Upper lobe of left lung (tissue), 6 donors: ENCODE results near the gene KIF22. TPM values are rescaled to one million over a fixed set of nuclear protein-coding genes. Genes with fewer than 3 reads are reported as not detected.
A peak's percentile ranks its signal among the peaks of the same experiment; 100 is the strongest.

Source experiments
- ATAC-seq, 2 donors: fragments of 200-7000 bp; cut with Tn5 transposase; one replicate each; pipeline ENCODE4 v1.9.1; 2022; ENCODE audit warnings: mild to moderate bottlenecking in 2 of 2, moderate library complexity in 2 of 2; ENCODE audit not compliant: low FRiP score in 2 of 2
- DNase-seq, 2 donors: peaks; one replicate each; pipeline ENCODE4 v3.0.0-alpha.2; 2019 to 2020
- H3K27ac ChIP-seq, 4 donors: fragments of 200-600 bp; sonication (generic); one replicate each; pipeline ENCODE4 v1.5.1; 2016 to 2019
- H3K27me3 ChIP-seq, 4 donors: fragments of 200-600 bp; sonication (generic); one replicate each; pipeline ENCODE4 v1.5.1; 2017 to 2019
- H3K36me3 ChIP-seq, 4 donors: fragments of 200-600 bp; sonication (generic); one replicate each; pipeline ENCODE4 v1.5.1; 2016 to 2019
- H3K4me1 ChIP-seq, 4 donors: fragments of 200-600 bp; sonication (generic); one replicate each; pipeline ENCODE4 v1.5.1; 2018 to 2019
- H3K4me3 ChIP-seq, 4 donors: fragments of 200-600 bp; sonication (generic); one replicate each; pipeline ENCODE4 v1.5.1; 2017 to 2019; ENCODE audit warnings: mild to moderate bottlenecking in 2 of 4, moderate library complexity in 1 of 4
- H3K9me3 ChIP-seq, 4 donors: fragments of 200-600 bp; sonication (generic); one replicate each; pipeline ENCODE4 v1.5.1; 2018 to 2019
- EP300 ChIP-seq, 4 donors: sonication (generic); formaldehyde crosslinking; IDR thresholded peaks; one replicate each; pipeline ENCODE4 v1.5.1; 2017; ENCODE audit warnings: antibody characterized with exemption in 4 of 4, control low read depth in 2 of 4
- POLR2A ChIP-seq, 4 donors: fragments of 450-650 bp; IDR thresholded peaks; one replicate each; pipeline ENCODE4 v1.5.1; 2016 to 2017; ENCODE audit warnings: antibody characterized with exemption in 4 of 4, mild to moderate bottlenecking in 2 of 4
- POLR2AphosphoS5 ChIP-seq, 2 donors: sonication (generic); formaldehyde crosslinking; IDR thresholded peaks; one replicate each; pipeline ENCODE4 v1.5.1; 2017; ENCODE audit warnings: antibody characterized with exemption in 2 of 2
- WGBS, 2 donors: methylation state at CpG; one replicate each; pipeline ENCODE4 v1.1.5; 2017 to 2018; 5-methylcytosine and 5-hydroxymethylcytosine counted together
- total RNA-seq, 6 donors: library from RNA; depleted of rRNA in 4 of 6; stranded (reverse); fragments of >200 nt in 4 of 6; gene quantifications; one replicate each; pipeline versions ENCODE4 v1.1.0 to v1.2.1, GENCODE V29; 2016 to 2021
- TF ChIP-seq, protein P1 (sequence below), 6 experiments: fragments of 450-650 bp in 4 of 6; fragments of 200-600 bp in 2 of 6; sonication (generic) in 2 of 6; IDR thresholded peaks; one replicate each; pipeline ENCODE4 v1.5.1; 2016 to 2019; ENCODE audit warnings: antibody characterized with exemption in 6 of 6
- donor health status: DM: no; HTN: no; CAD: no; lungs with moderate emphysema.
- donor health status: DM: no; HTN: yes; CAD: no; lungs with severe emphysema.

KIF22 gene
- total RNA-seq, 6 donors from 2014 or later, result 9.1 to 43.5 (median 26.6) TPM

DNA sequence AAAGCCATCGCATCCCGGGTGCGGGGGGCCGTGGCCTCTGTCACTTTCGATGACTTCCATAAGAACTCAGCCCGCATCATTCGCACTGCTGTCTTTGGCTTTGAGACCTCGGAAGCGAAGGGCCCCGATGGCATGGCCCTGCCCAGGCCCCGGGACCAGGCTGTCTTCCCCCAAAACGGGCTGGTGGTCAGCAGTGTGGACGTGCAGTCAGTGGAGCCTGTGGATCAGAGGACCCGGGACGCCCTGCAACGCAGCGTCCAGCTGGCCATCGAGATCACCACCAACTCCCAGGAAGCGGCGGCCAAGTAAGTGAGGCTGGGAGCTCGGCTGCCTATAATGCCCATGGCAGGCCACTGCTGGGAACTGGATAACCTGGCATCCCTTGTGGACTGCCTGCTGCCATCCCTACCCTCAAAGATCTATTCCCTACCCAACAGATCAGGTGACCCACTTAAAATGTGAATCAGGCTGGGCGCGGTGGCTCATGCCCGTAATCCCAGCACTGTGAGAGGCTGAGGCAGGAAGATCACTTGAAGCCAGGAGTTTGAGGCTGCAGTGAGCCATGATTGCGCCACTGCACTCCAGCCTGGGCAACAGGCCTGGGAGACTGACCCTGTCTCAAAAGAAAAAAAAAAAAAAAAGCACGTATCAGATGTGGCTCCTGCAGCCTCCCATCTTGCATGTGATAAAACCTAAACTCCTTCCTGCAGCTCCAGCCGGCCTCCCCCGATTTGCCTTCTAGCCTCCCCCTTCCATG is 54.2 kb downstream of the KIF22 start:
- H3K36me3 ChIP-seq, result peaks cover 45 to 88% (median 82%) of the 10 kb centered on the region in 4 donors
- 88% methylated on average over 26 of the region's 28 CpGs for WGBS, 2 donors
- no peak overlapping the region for H3K4me3 ChIP-seq
- TF ChIP-seq POLR2AphosphoS5 (IDR thresholded peaks at IDR 0.05), result peak in 1 of 2 donors; percentile 16
- no peak for TF ChIP-seq POLR2A (IDR thresholded peaks at IDR 0.05)
- TF ChIP-seq EP300 (IDR thresholded peaks at IDR 0.05), result peak in 2 of 4 donors; percentile 46 to 65
- ATAC-seq, result peak; percentile 14 to 61
- peaks cover 4 to 27% (median 15%) of the 10 kb centered on the region in 4 donors for H3K4me1 ChIP-seq
- no peaks in the 10 kb centered on the region for H3K27me3 ChIP-seq
- H3K9me3 ChIP-seq, result no peaks in the 10 kb centered on the region
- DNase-seq, result peak; percentile 75 to 87
- H3K27ac ChIP-seq, result peak overlapping the region; percentile 12 to 65 (median 60)

DNA sequence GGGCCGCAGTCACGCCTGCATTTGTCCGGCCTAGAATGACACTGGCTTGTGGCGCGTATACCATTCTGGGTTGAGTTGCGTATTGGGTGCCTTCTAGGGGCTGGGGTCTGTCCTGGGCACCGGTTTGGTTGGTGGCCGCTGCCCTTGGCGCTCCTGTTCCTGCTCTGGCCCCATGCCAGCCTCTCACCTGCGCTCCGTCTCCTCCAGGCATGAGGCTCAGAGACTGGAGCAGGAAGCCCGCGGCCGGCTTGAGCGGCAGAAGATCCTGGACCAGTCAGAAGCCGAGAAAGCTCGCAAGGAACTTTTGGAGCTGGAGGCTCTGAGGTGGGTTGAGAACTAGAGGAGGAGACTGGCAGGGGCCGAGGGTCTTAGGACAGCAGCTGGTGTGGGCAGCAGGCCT is 55.1 kb downstream of the KIF22 start:
- H3K36me3 ChIP-seq, result peaks cover 36 to 79% (median 73%) of the 10 kb centered on the region in 4 donors
- WGBS, 2 donors, result 69 to 86% methylated on average over 13 to 16 of the region's 18 CpGs

DNA sequence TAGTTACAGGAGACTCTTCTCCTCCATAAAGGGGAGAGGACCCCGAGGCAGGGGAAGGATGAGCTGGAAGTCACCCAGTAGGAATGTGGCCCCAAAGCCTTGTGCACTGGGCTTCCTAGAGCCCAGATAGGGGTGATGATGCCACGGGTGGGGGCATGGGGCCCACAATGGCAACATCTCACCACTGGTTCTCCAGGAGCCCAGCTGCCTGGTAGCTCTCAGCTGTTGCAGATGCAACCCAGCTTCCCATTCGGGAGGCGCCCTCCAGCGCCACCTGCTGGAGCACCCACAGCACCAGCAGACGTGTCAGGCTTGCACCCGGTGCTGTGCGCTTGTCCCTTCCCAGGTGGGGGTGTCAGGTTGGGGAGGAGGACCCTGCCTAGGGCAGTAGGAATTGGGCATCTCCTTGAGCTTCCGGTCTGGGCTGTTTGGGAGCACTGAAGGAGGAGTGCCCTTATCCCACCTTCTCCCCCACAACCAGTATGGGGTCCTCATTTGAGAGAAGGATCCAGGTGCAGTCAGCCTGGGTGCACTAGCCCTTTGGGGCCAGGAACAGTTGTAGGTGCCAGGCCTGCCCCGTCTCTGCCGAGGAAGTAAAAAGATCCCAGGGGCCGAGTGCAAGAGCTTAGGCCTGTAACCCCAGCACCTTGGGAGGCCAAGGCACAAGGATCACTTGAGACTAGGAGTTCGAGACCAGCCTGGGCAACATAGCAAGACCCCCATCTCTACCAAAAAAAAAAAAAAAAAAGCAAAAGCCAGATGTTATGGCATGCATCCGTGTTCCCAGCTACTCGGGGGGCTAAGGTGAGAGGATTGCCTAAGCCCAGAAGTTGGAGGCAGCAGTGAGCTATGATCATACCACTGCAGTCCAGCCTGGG is 58.1 kb downstream of the KIF22 start:
- Histone ChIP-seq H3K27ac (peak overlapping the region in 1 of 4 donors; percentile 35), H3K27me3 (no peaks in the 10 kb centered on the region), H3K36me3 (peaks cover 20 to 51% (median 46%) of the 10 kb centered on the region in 4 donors), H3K4me1 (peaks cover 4 to 27% (median 16%) of the 10 kb centered on the region in 4 donors), H3K9me3 (no peaks in the 10 kb centered on the region), H3K4me3 (no peak overlapping the region)
- DNase-seq (peak; percentile 82 to 94), ATAC-seq (peak; percentile 81 to 88)
- 44 to 60% methylated on average over 9 to 15 of the region's 15 CpGs for WGBS, 2 donors
- TF ChIP-seq POLR2A (IDR thresholded peaks at IDR 0.05) (no peak), EP300 (IDR thresholded peaks at IDR 0.05) (no peak), POLR2AphosphoS5 (IDR thresholded peaks at IDR 0.05) (peak; percentile 15 to 43)
- TF ChIP-seq, protein P1, sequence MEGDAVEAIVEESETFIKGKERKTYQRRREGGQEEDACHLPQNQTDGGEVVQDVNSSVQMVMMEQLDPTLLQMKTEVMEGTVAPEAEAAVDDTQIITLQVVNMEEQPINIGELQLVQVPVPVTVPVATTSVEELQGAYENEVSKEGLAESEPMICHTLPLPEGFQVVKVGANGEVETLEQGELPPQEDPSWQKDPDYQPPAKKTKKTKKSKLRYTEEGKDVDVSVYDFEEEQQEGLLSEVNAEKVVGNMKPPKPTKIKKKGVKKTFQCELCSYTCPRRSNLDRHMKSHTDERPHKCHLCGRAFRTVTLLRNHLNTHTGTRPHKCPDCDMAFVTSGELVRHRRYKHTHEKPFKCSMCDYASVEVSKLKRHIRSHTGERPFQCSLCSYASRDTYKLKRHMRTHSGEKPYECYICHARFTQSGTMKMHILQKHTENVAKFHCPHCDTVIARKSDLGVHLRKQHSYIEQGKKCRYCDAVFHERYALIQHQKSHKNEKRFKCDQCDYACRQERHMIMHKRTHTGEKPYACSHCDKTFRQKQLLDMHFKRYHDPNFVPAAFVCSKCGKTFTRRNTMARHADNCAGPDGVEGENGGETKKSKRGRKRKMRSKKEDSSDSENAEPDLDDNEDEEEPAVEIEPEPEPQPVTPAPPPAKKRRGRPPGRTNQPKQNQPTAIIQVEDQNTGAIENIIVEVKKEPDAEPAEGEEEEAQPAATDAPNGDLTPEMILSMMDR (IDR thresholded peaks at IDR 0.05), result peak; percentile 79 to 93 (median 90)

More for the DNA sequence above, 55.1 kb downstream of the KIF22 start:
- TF ChIP-seq POLR2AphosphoS5 (IDR thresholded peaks at IDR 0.05), result no peak
- TF ChIP-seq POLR2A (IDR thresholded peaks at IDR 0.05), result no peak
- TF ChIP-seq EP300 (IDR thresholded peaks at IDR 0.05), result no peak
- TF ChIP-seq, protein P1 (IDR thresholded peaks at IDR 0.05), result no peak
- no peaks in the 10 kb centered on the region for H3K27me3 ChIP-seq
- H3K4me1 ChIP-seq, result peaks cover 4 to 27% (median 16%) of the 10 kb centered on the region in 4 donors
- no peaks in the 10 kb centered on the region for H3K9me3 ChIP-seq
- H3K4me3 ChIP-seq, result no peak overlapping the region
- ATAC-seq, result no peak
- H3K27ac ChIP-seq, result peak overlapping the region in 3 of 4 donors; percentile 55 to 65 (median 65)
- DNase-seq, result peak; percentile 68 to 75

DNA sequence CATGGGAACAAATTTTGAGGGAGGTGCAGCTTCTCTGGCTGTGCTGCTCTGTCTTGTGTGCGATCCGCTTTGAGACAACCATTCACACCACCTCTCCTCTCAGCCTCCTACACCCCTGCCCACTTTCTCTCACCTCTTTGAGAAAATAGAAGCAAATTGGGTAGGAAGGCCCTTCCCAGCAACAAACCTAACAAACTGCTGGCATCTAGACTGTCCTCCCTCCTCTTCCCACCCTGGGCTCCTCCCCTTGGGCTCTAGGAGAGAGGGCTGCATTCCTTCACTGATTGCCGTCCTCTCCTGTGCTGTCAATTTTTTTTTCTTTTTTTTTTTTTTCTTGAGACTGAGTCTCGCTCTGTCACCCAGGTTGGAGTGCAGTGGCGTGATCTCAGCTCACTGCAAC is 59.0 kb downstream of the KIF22 start:
- ATAC-seq (peak in 1 of 2 donors; percentile 32), DNase-seq (no peak)
- Histone ChIP-seq H3K4me1 (peaks cover 4 to 27% (median 14%) of the 10 kb centered on the region in 4 donors), H3K36me3 (peaks cover 16 to 43% (median 39%) of the 10 kb centered on the region in 4 donors), H3K4me3 (no peak overlapping the region), H3K27ac (peak overlapping the region in 1 of 4 donors; percentile 34), H3K9me3 (no peaks in the 10 kb centered on the region), H3K27me3 (no peaks in the 10 kb centered on the region)
- WGBS, 2 donors, result 58 to 64% methylated on average over 5 of the region's 5 CpGs
- TF ChIP-seq POLR2A (IDR thresholded peaks at IDR 0.05), result no peak
- no peak for TF ChIP-seq EP300 (IDR thresholded peaks at IDR 0.05)
- no peak for TF ChIP-seq POLR2AphosphoS5 (IDR thresholded peaks at IDR 0.05)
- TF ChIP-seq, protein P1 (IDR thresholded peaks at IDR 0.05), result no peak

DNA sequence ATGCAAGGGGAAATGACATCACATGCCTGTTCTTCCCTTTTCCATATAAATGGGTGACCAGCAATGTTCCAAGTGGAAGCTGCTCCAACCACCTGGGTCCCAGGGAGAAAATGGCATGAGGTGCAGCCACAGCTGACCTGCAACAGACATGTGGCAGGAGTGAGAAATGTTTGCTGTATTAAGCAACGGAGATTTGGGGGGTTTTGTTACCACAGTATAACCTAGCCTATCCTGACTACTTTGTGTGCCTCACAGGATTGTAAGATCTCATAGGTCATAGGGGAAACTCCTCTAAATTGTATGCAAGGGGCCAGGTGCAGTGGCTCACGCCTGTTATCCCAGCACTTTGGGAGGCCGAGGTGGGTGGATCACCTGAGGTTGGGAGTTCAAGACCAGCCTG is 60.4 kb downstream of the KIF22 start:
- Histone ChIP-seq H3K4me1 (peaks cover 0 to 17% (median 7%) of the 10 kb centered on the region in 4 donors), H3K36me3 (peaks cover 11 to 28% (median 24%) of the 10 kb centered on the region in 4 donors), H3K27ac (no peak overlapping the region), H3K9me3 (no peaks in the 10 kb centered on the region), H3K4me3 (no peak overlapping the region), H3K27me3 (no peaks in the 10 kb centered on the region)
- DNase-seq, result no peak
- TF ChIP-seq, protein P1 (IDR thresholded peaks at IDR 0.05), result no peak
- TF ChIP-seq POLR2A (IDR thresholded peaks at IDR 0.05) (no peak), POLR2AphosphoS5 (IDR thresholded peaks at IDR 0.05) (no peak), EP300 (IDR thresholded peaks at IDR 0.05) (no peak)
- no peak for ATAC-seq
- 94 to 96% methylated on average over 3 of the region's 3 CpGs for WGBS, 2 donors
